Mesenchymal stem cell (in vitro differentiated cells and primary cell): ENCODE measurements around the gene VPS9D1.

ENCODE experiments used
- DNase-seq: peaks from one replicate; pipeline ENCODE4 v3.0.0-alpha.2; 2013
- H2AFZ ChIP-seq: one replicate; pipeline ENCODE4 v1.6.1; 2013; ENCODE audit warnings: low read depth, mild to moderate bottlenecking, control low read depth, inconsistent platforms, low read length, moderate library complexity
- H2AK5ac ChIP-seq: 2 replicates; pipeline ENCODE4 v1.6.1; 2013; ENCODE audit warnings: low read length, moderate library complexity, mild to moderate bottlenecking, inconsistent platforms; ENCODE audit not compliant: severe bottlenecking
- H2BK120ac ChIP-seq: one replicate; pipeline ENCODE4 v1.6.1; 2013; ENCODE audit warnings: low read depth, mild to moderate bottlenecking, inconsistent platforms, low read length, moderate library complexity
- H2BK12ac ChIP-seq, 2 experiments: one replicate each; pipeline ENCODE4 v1.6.1; 2013; ENCODE audit warnings: inconsistent platforms in 2 of 2, low read length in 2 of 2, mild to moderate bottlenecking in 2 of 2, moderate library complexity in 2 of 2, control low read depth in 1 of 2
- H2BK15ac ChIP-seq: one replicate; pipeline ENCODE4 v1.6.1; 2013; ENCODE audit warnings: mild to moderate bottlenecking, low read depth, inconsistent platforms; ENCODE audit not compliant: poor library complexity, severe bottlenecking
- H2BK5ac ChIP-seq: 2 replicates; pipeline ENCODE4 v1.6.1; 2013; ENCODE audit warnings: low read depth, mild to moderate bottlenecking, low read length, control low read depth, inconsistent platforms; ENCODE audit not compliant: poor library complexity, severe bottlenecking
- H3K14ac ChIP-seq, 2 experiments: one replicate each; pipeline ENCODE4 v1.6.1; 2013; ENCODE audit warnings: inconsistent platforms in 2 of 2, low read length in 2 of 2, control low read depth in 1 of 2, mild to moderate bottlenecking in 1 of 2, moderate library complexity in 1 of 2
- H3K18ac ChIP-seq, 2 experiments: one replicate each; pipeline ENCODE4 v1.6.1; 2013; ENCODE audit warnings: inconsistent platforms in 2 of 2, low read length in 2 of 2, control low read depth in 1 of 2, low read depth in 1 of 2, mild to moderate bottlenecking in 1 of 2
- H3K23ac ChIP-seq, 2 experiments: one replicate each; pipeline ENCODE4 v1.6.1; 2013; ENCODE audit warnings: inconsistent platforms in 2 of 2, low read length in 2 of 2, mild to moderate bottlenecking in 2 of 2, moderate library complexity in 2 of 2, control low read depth in 1 of 2
- H3K27ac ChIP-seq: 2 replicates; pipeline ENCODE4 v1.5.1; 2013; ENCODE audit warnings: mild to moderate bottlenecking, moderate library complexity, low read length, control low read depth, inconsistent platforms; ENCODE audit not compliant: poor library complexity, severe bottlenecking
- H3K27me3 ChIP-seq, 2 experiments: 2 replicates each; pipeline versions ENCODE4 v1.6.1 to v1.7.0; 2013; ENCODE audit warnings: low read length in 2 of 2, mild to moderate bottlenecking in 2 of 2, moderate library complexity in 2 of 2, control low read depth in 1 of 2, inconsistent platforms in 1 of 2; ENCODE audit not compliant: control insufficient read depth in 1 of 2, insufficient read depth in 1 of 2
- H3K36me3 ChIP-seq, 2 experiments: 2 replicates each; pipeline versions ENCODE4 v1.6.1 to v1.7.0; 2013; ENCODE audit warnings: low read length in 2 of 2, control low read depth in 1 of 2, inconsistent platforms in 1 of 2, low read depth in 1 of 2, mild to moderate bottlenecking in 1 of 2; ENCODE audit not compliant: insufficient read depth in 2 of 2, control insufficient read depth in 1 of 2
- H3K4ac ChIP-seq, 2 experiments: one replicate each; pipeline ENCODE4 v1.6.1; 2013; ENCODE audit warnings: inconsistent platforms in 2 of 2, low read length in 2 of 2, mild to moderate bottlenecking in 2 of 2, moderate library complexity in 2 of 2, control low read depth in 1 of 2, low read depth in 1 of 2
- H3K4me1 ChIP-seq: 2 replicates; pipeline ENCODE4 v1.6.1; 2013; ENCODE audit warnings: low read depth, low read length, control low read depth; ENCODE audit not compliant: control insufficient read depth, insufficient read depth
- H3K4me2 ChIP-seq: 2 replicates; pipeline ENCODE4 v1.6.1; 2013; ENCODE audit warnings: low read length, mild to moderate bottlenecking, inconsistent platforms; ENCODE audit not compliant: poor library complexity, severe bottlenecking
- H3K4me3 ChIP-seq, 2 experiments: 2 replicates each; pipeline versions ENCODE4 v1.5.1 to v1.7.0; 2013; ENCODE audit warnings: low read length in 2 of 2, mild to moderate bottlenecking in 2 of 2, control low read depth in 1 of 2, low read depth in 1 of 2; ENCODE audit not compliant: insufficient read depth in 1 of 2
- H3K79me1 ChIP-seq: replicated peaks from 2 replicates; pipeline ENCODE4 v1.6.1; 2013; ENCODE audit warnings: mild to moderate bottlenecking, control low read depth, low read length, inconsistent platforms; ENCODE audit not compliant: poor library complexity, severe bottlenecking
- H3K9ac ChIP-seq: 2 replicates; pipeline ENCODE4 v1.7.0; 2013; ENCODE audit warnings: mild to moderate bottlenecking, low read length, moderate library complexity
- H3K9me3 ChIP-seq: 2 replicates; pipeline ENCODE4 v1.7.0; 2013; ENCODE audit warnings: mild to moderate bottlenecking, low read length; ENCODE audit not compliant: control insufficient read depth
- H4K8ac ChIP-seq: one replicate; pipeline ENCODE4 v1.6.1; 2013; ENCODE audit warnings: inconsistent platforms, mild to moderate bottlenecking, low read length, moderate library complexity
- H4K91ac ChIP-seq: one replicate; pipeline ENCODE4 v1.6.1; 2013; ENCODE audit warnings: mild to moderate bottlenecking, low read length, inconsistent platforms
- WGBS: methylation state at CpG from one replicate; pipeline ENCODE4 v1.1.7; 2013; ENCODE audit warnings: mixed read lengths; 5-methylcytosine and 5-hydroxymethylcytosine counted together

VPS9D1 gene

GRCh38 chr16:89720551-89720812 lies 216 bp downstream of the VPS9D1 start:
- H2BK12ac ChIP-seq, result peak overlapping the region in 1 of 2 experiments; percentile 76
- H2BK120ac ChIP-seq, result peak overlapping the region; percentile 67
- H3K27ac ChIP-seq, result peak overlapping the region; percentile 17
- no peaks in the 10 kb centered on the region for H3K9me3 ChIP-seq
- no peaks in the 10 kb centered on the region for H3K27me3 ChIP-seq
- peak overlapping the region; percentile 89 to 96 for H3K4me3 ChIP-seq
- no peak overlapping the region for H3K23ac ChIP-seq
- peaks cover 36% of the 10 kb centered on the region for H3K4me1 ChIP-seq
- H3K4ac ChIP-seq, result peak overlapping the region; percentile 79 to 86
- no peak overlapping the region for H2AK5ac ChIP-seq
- H3K4me2 ChIP-seq, result peak overlapping the region; percentile 75
- peaks cover 30% of the 10 kb centered on the region for H3K79me1 ChIP-seq
- peak overlapping the region; percentile 78 for H2BK15ac ChIP-seq
- H2AFZ ChIP-seq, result peak overlapping the region; percentile 30
- DNase-seq, result peak; percentile 58
- H4K91ac ChIP-seq, result peak overlapping the region; percentile 97
- H4K8ac ChIP-seq, result peak overlapping the region; percentile 88
- H3K36me3 ChIP-seq, result peaks cover 39 to 61% of the 10 kb centered on the region in 2 experiments
- H3K9ac ChIP-seq, result peak overlapping the region; percentile 86
- H3K14ac ChIP-seq, result peak overlapping the region in 1 of 2 experiments; percentile 30
- H3K18ac ChIP-seq, result peak overlapping the region; percentile 81 to 93
- 2% methylated on average over 21 of the region's 29 CpGs for WGBS
- no peak overlapping the region for H2BK5ac ChIP-seq

GRCh38 chr16:89717688-89718505 lies 2.8 kb downstream of the VPS9D1 start:
- Histone ChIP-seq H3K4ac (peak overlapping the region; percentile 15 to 73), H3K4me2 (no peak overlapping the region), H4K8ac (no peak overlapping the region), H2BK15ac (no peak overlapping the region), H3K27ac (no peak overlapping the region), H3K27me3 (no peaks in the 10 kb centered on the region), H2AK5ac (no peak overlapping the region), H4K91ac (peak overlapping the region; percentile 55), H2BK120ac (no peak overlapping the region), H2AFZ (no peak overlapping the region), H2BK12ac (peak overlapping the region in 1 of 2 experiments; percentile 83), H3K36me3 (peaks cover 17 to 37% of the 10 kb centered on the region in 2 experiments), H3K4me1 (peaks cover 21% of the 10 kb centered on the region), H3K79me1 (peaks cover 20% of the 10 kb centered on the region), H3K23ac (no peak overlapping the region), H3K4me3 (no peak overlapping the region), H3K9me3 (no peaks in the 10 kb centered on the region), H3K14ac (no peak overlapping the region), H3K9ac (peak overlapping the region; percentile 15), H3K18ac (no peak overlapping the region), H2BK5ac (no peak overlapping the region)
- WGBS, result 90% methylated on average over 24 of the region's 24 CpGs
- no peak for DNase-seq

DNA sequence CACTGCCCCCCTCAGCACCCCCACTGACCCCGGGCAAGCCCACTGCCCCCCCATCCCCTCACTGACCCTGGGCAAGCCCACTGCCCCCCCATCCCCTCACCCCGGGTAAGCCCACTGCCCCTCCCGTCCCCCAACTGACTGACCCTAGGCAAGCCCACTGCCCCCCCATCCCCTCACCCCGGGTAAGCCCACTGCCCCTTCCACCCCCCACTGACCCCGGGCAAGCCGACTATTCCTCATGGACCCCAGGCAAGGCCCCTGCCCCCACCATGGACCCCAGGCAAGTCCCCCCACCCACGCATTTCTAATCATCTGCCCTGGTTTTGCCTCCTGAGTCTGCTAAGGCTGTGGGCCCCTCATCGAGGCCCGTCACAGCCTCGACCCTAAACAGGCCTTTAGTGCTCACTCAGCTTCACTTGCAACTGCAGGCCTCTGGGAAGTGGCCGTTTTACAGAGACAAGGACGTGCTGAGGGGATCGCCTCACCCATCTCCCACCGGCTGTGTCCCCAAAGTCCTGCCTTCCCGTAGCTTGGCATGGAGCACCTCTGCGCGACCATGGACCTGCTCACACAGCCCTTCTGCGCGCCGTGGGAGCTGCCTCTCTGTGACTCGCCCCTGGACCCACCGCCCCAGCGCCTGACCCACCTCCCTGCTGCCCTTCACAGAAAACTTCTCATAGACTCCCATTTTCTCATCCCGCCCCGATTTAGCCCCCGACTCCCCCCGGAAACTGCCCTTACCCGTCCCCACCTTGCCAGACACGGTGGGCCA lies 3.6 kb downstream of the VPS9D1 start:
- Histone ChIP-seq H3K4ac (no peak overlapping the region), H3K9me3 (no peaks in the 10 kb centered on the region), H4K91ac (no peak overlapping the region), H3K4me2 (no peak overlapping the region), H2BK5ac (no peak overlapping the region), H3K18ac (no peak overlapping the region), H4K8ac (no peak overlapping the region), H2BK15ac (no peak overlapping the region), H3K9ac (no peak overlapping the region), H2BK12ac (no peak overlapping the region), H2AFZ (no peak overlapping the region), H3K23ac (no peak overlapping the region), H3K4me1 (peaks cover 20% of the 10 kb centered on the region), H3K27ac (no peak overlapping the region), H3K36me3 (peaks cover 13 to 32% of the 10 kb centered on the region in 2 experiments), H2BK120ac (no peak overlapping the region), H3K79me1 (peaks cover 20% of the 10 kb centered on the region), H2AK5ac (no peak overlapping the region), H3K4me3 (no peak overlapping the region), H3K14ac (no peak overlapping the region), H3K27me3 (no peaks in the 10 kb centered on the region)
- WGBS, result 95% methylated on average over 27 of the region's 29 CpGs
- DNase-seq, result no peak

DNA sequence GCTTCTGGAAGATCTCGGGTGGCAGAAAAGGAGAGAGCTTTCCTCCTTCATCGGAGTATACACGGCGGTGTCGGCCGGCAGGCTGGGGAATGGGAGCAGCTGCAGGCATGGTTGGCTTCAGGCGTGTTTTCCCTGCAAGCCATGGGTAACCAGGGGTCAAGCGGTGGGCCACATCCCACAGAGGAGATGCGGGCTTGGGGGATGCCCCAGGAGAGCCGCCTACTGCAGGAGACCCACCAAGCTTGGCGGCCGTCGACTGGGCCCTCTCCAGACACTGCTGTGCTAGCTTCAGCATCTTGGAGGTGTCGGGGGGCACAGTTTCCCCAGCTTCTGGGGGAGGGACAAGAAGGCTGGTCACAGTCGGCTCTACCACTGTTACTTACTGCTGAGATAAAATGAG lies 4.2 kb downstream of the VPS9D1 start:
- Histone ChIP-seq H3K4me2 (no peak overlapping the region), H2BK5ac (no peak overlapping the region), H3K27me3 (no peaks in the 10 kb centered on the region), H3K36me3 (peaks cover 13 to 32% of the 10 kb centered on the region in 2 experiments), H3K14ac (no peak overlapping the region), H2BK15ac (no peak overlapping the region), H2BK12ac (no peak overlapping the region), H3K9me3 (no peaks in the 10 kb centered on the region), H2AFZ (no peak overlapping the region), H3K4ac (no peak overlapping the region), H3K9ac (no peak overlapping the region), H3K4me3 (no peak overlapping the region), H3K79me1 (peaks cover 22% of the 10 kb centered on the region), H2BK120ac (no peak overlapping the region), H3K4me1 (peaks cover 24% of the 10 kb centered on the region), H3K18ac (no peak overlapping the region), H3K27ac (no peak overlapping the region), H4K8ac (no peak overlapping the region), H4K91ac (no peak overlapping the region), H3K23ac (no peak overlapping the region), H2AK5ac (no peak overlapping the region)
- no peak for DNase-seq
- WGBS, result 97% methylated on average over 15 of the region's 15 CpGs
